H1 (cell line): ENCODE measurements around the gene SPATS2L.

Experiments
- BACH1 ChIP-seq: IDR thresholded peaks from 2 replicates; pipeline ENCODE4 v1.6.1; 2012; ENCODE audit warnings: low read length, improper control_type of control experiment
- CEBPB ChIP-seq: IDR thresholded peaks from 2 replicates; pipeline ENCODE4 v1.6.1; 2012; ENCODE audit warnings: low read depth, low read length
- CHD1 ChIP-seq: IDR thresholded peaks from 2 replicates; pipeline ENCODE4 v1.6.1; 2012; ENCODE audit warnings: low read depth, low read length, improper control_type of control experiment
- EP300 ChIP-seq, 2 experiments: IDR thresholded peaks; 1 replicate in 1 of 2; 2 replicates in 1 of 2; pipeline ENCODE4 v1.6.1; 2011 to 2012; ENCODE audit warnings: low read depth in 2 of 2, low read length in 2 of 2, mild to moderate bottlenecking in 2 of 2, borderline replicate concordance in 1 of 2, inconsistent platforms in 1 of 2, moderate library complexity in 1 of 2
- KDM1A ChIP-seq: fragments of 200-600, 300-600 bp; sonication (generic); IDR thresholded peaks from 2 replicates; pipeline ENCODE4 v1.7.1; 2016; ENCODE audit warnings: mild to moderate bottlenecking, low read length, borderline replicate concordance
- RAD21 ChIP-seq, 2 experiments: IDR thresholded peaks in 1 of 2; conservative IDR thresholded peaks in 1 of 2; 2 replicates each; pipeline ENCODE4 v1.6.1; 2011; ENCODE audit warnings: low read depth in 2 of 2, low read length in 2 of 2, improper control_type of control experiment in 1 of 2, inconsistent platforms in 1 of 2, mild to moderate bottlenecking in 1 of 2, moderate library complexity in 1 of 2
- TEAD4 ChIP-seq: IDR thresholded peaks from 2 replicates; pipeline ENCODE4 v1.6.1; 2012; ENCODE audit warnings: low read depth, low read length, inconsistent platforms, mixed read lengths
- YY1 ChIP-seq: IDR thresholded peaks from 2 replicates; pipeline ENCODE4 v1.6.1; 2011; ENCODE audit warnings: low read depth, mild to moderate bottlenecking, low read length
- TF ChIP-seq, protein P1 (sequence below), 3 experiments: IDR thresholded peaks; 1 replicate in 2 of 3; 2 replicates in 1 of 3; pipeline versions ENCODE4 v1.5.1 to v1.6.1; 2011; ENCODE audit warnings: low read length in 3 of 3, mild to moderate bottlenecking in 3 of 3, inconsistent platforms in 2 of 3, low read depth in 1 of 3, moderate library complexity in 1 of 3; ENCODE audit not compliant: insufficient read depth in 1 of 3; ENCODE audit errors: control extremely low read depth in 1 of 3

DNA sequence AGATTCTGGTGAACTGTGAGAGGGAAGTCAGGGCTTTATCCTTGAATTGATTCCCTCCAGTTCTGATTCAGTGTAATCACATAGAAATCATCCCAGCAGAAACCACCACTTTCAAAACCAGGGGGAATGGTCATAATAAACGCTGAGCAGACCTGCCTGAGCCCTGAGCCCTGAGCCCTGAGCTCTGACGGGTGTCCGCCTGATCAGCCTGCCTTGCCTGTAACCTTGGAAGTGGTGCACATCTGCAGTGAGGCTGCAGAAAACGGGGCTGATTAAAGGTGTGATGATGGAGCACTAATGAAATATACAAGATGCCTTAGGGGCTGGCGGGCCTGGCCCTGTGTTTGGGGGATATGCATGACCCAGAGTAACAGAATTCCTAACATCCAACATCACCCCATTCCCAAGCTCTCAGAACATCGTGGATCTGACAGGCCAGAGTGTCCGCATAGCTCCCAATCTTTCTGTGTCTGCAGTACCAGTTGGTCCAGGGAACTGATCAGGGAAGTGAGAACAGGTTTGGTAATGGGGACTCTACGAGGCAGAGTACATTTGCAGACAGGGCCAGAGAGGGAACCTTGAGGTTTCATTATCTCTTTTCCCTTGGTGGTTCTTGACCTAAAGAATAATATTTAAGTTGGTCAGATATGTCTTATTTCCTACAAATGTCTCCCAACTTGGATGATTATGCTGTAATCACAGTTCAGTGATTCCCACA is 165.6 kb downstream of the SPATS2L start:
- TF ChIP-seq, protein P1, sequence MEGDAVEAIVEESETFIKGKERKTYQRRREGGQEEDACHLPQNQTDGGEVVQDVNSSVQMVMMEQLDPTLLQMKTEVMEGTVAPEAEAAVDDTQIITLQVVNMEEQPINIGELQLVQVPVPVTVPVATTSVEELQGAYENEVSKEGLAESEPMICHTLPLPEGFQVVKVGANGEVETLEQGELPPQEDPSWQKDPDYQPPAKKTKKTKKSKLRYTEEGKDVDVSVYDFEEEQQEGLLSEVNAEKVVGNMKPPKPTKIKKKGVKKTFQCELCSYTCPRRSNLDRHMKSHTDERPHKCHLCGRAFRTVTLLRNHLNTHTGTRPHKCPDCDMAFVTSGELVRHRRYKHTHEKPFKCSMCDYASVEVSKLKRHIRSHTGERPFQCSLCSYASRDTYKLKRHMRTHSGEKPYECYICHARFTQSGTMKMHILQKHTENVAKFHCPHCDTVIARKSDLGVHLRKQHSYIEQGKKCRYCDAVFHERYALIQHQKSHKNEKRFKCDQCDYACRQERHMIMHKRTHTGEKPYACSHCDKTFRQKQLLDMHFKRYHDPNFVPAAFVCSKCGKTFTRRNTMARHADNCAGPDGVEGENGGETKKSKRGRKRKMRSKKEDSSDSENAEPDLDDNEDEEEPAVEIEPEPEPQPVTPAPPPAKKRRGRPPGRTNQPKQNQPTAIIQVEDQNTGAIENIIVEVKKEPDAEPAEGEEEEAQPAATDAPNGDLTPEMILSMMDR (IDR thresholded peaks at IDR 0.05; ENCODE audit: control extremely low read depth in 1 of 3, insufficient read depth in 1 of 3, low read depth in 1 of 3, low read length in 3 of 3) = no peak
- TF ChIP-seq TEAD4 (no peak), YY1 (no peak), CHD1 (no peak), RAD21 (IDR thresholded peaks at IDR 0.05 in 1 of 2, conservative IDR thresholded peaks at IDR 0.05 in 1 of 2; ENCODE audit: low read depth in 2 of 2, low read length in 2 of 2) (no peak), KDM1A (no peak), BACH1 (no peak), EP300 (IDR thresholded peaks at IDR 0.05; ENCODE audit: borderline replicate concordance in 1 of 2, low read depth in 2 of 2, low read length in 2 of 2) (no peak), CEBPB (no peak)
